HCT116 (cell line): ENCODE results near the gene LRRC34. TPM values are rescaled to one million over a fixed set of nuclear protein-coding genes. Genes with fewer than 3 reads are reported as not detected.

Source experiments
- ATAC-seq: fragments of 200-7000 bp; cut with Tn5 transposase; 2 replicates; pipeline ENCODE4 v1.9.1; 2020; ENCODE audit warnings: mild to moderate bottlenecking, moderate library complexity
- BruUV-seq: library from RNA; stranded (reverse); fragments of 400-500 nt; replicated peaks from 2 replicates; lab custom pipeline; 2021; lab: Mats Ljungman, UMichigan
- CTCF ChIA-PET: fragments of 300-600 bp; sonication (Branson Sonifier 250); formaldehyde crosslinking; loops from one replicate; lab custom pipeline; 2021; ENCODE audit warnings: antibody characterized with exemption; lab: Charles Lee
- POLR2A ChIA-PET: fragments of 300-600, 350-600 bp; sonication (Branson Sonifier 250); formaldehyde crosslinking; loops from one replicate; lab custom pipeline; 2021; ENCODE audit warnings: antibody characterized with exemption; lab: Charles Lee
- RAD21 ChIA-PET, 2 experiments: fragments of 300-600 bp; sonication (Branson Sonifier 250); formaldehyde crosslinking; loops; one replicate each; lab custom pipeline; 2023; ENCODE audit warnings: low total read pairs in 2 of 2; ENCODE audit not compliant: uncharacterized antibody in 2 of 2, unreplicated experiment in 2 of 2, low non-redundant PET in 1 of 2; lab: Charles Lee
- DNase-seq: peaks from one replicate; pipeline ENCODE4 v3.0.0-alpha.2; 2010; ENCODE audit warnings: low read depth, low spot score
- H2AFZ ChIP-seq: fragments of 200-600 bp; shearing (Covaris generic), sonication (generic); 2 replicates; pipeline ENCODE4 v1.6.1; 2017; ENCODE audit warnings: low read depth, mixed run types, mixed read lengths, antibody characterized with exemption, low read length; ENCODE audit not compliant: poor library complexity, severe bottlenecking
- H3K27ac ChIP-seq: 2 replicates; pipeline ENCODE4 v1.5.1; 2012; ENCODE audit warnings: low read depth, low read length
- H3K27me3 ChIP-seq: fragments of 200-600 bp; sonication (generic); 2 replicates; pipeline ENCODE4 v1.6.1; 2016; ENCODE audit warnings: mixed run types, low read length, mixed read lengths; ENCODE audit not compliant: insufficient read depth
- H3K36me3 ChIP-seq, 2 experiments: fragments of 200-500 bp in 1 of 2; fragments of 200-600 bp in 1 of 2; sonication (Bioruptor generic) in 1 of 2; sonication (generic) in 1 of 2; 2 replicates each; pipeline versions ENCODE4 v1.5.1 to v1.6.1; 2014 to 2016; ENCODE audit warnings: low read length in 2 of 2, inconsistent platforms in 1 of 2, mixed read lengths in 1 of 2, mixed run types in 1 of 2; ENCODE audit not compliant: insufficient read depth in 2 of 2, control insufficient read depth in 1 of 2
- H3K4me1 ChIP-seq, 2 experiments: fragments of 200-600 bp in 1 of 2; sonication (generic) in 1 of 2; 2 replicates each; pipeline versions ENCODE4 v1.5.1 to v1.6.1; 2012 to 2017; ENCODE audit warnings: low read length in 2 of 2, inconsistent platforms in 1 of 2, mild to moderate bottlenecking in 1 of 2, mixed read lengths in 1 of 2, mixed run types in 1 of 2, moderate library complexity in 1 of 2; ENCODE audit not compliant: insufficient read depth in 2 of 2, control insufficient read depth in 1 of 2
- H3K4me2 ChIP-seq: fragments of 200-600 bp; sonication (generic); 2 replicates; pipeline ENCODE4 v1.6.1; 2017; ENCODE audit warnings: mixed run types, low read length, mixed read lengths
- H3K4me3 ChIP-seq, 2 experiments: fragments of 200-600 bp in 1 of 2; sonication (generic) in 1 of 2; replicated peaks in 1 of 2; 2 replicates each; pipeline ENCODE4 v1.5.1; 2011 to 2016; ENCODE audit warnings: low read length in 2 of 2, control low read depth in 1 of 2, low read depth in 1 of 2, mild to moderate bottlenecking in 1 of 2, mixed read lengths in 1 of 2, mixed run types in 1 of 2
- H3K79me2 ChIP-seq: fragments of 200-600 bp; sonication (generic); 2 replicates; pipeline ENCODE4 v1.6.1; 2017; ENCODE audit warnings: mild to moderate bottlenecking, mixed run types, low read length, moderate library complexity, mixed read lengths; ENCODE audit not compliant: insufficient read depth
- H3K9ac ChIP-seq: fragments of 200-600 bp; sonication (generic); 2 replicates; pipeline ENCODE4 v1.6.1; 2016; ENCODE audit warnings: low read length, mixed read lengths
- H3K9me2 ChIP-seq: fragments of 200-600 bp; sonication (generic), shearing (Covaris generic); 2 replicates; pipeline ENCODE4 v1.6.1; 2017; ENCODE audit warnings: mixed run types, mild to moderate bottlenecking, moderate library complexity; ENCODE audit not compliant: insufficient read depth
- H3K9me3 ChIP-seq, 2 experiments: fragments of 200-500 bp in 1 of 2; fragments of 200-600 bp in 1 of 2; sonication (Bioruptor generic) in 1 of 2; sonication (generic) in 1 of 2; 2 replicates each; pipeline ENCODE4 v1.6.1; 2014 to 2017; ENCODE audit warnings: low read length in 2 of 2, mixed read lengths in 2 of 2, inconsistent platforms in 1 of 2, low read depth in 1 of 2, mild to moderate bottlenecking in 1 of 2, mixed run types in 1 of 2, moderate library complexity in 1 of 2; ENCODE audit not compliant: control insufficient read depth in 1 of 2, insufficient read depth in 1 of 2
- H4K20me1 ChIP-seq: fragments of 200-600 bp; sonication (generic), shearing (Covaris generic); 2 replicates; pipeline ENCODE4 v1.6.1; 2017; ENCODE audit warnings: mixed run types, mild to moderate bottlenecking, moderate library complexity; ENCODE audit not compliant: insufficient read depth
- ATF3 ChIP-seq: IDR thresholded peaks from 2 replicates; pipeline ENCODE4 v1.6.1; 2012
- CBX3 ChIP-seq: IDR thresholded peaks from 2 replicates; pipeline ENCODE4 v1.6.1; 2012; ENCODE audit warnings: low read depth
- CEBPB ChIP-seq: IDR thresholded peaks from 2 replicates; pipeline ENCODE4 v1.6.1; 2012; ENCODE audit warnings: low read depth
- EGR1 ChIP-seq: IDR thresholded peaks from 2 replicates; pipeline ENCODE4 v1.6.1; 2012; ENCODE audit warnings: low read depth
- EZH2phosphoT487 ChIP-seq: fragments of 200-600 bp; IDR thresholded peaks from 2 replicates; pipeline ENCODE4 v1.6.1; 2018; ENCODE audit warnings: antibody characterized with exemption, borderline replicate concordance
- FOSL1 ChIP-seq: IDR thresholded peaks from 2 replicates; pipeline ENCODE4 v1.6.1; 2012; ENCODE audit warnings: low read depth
- JUND ChIP-seq: IDR thresholded peaks from 2 replicates; pipeline ENCODE4 v1.6.1; 2012
- POLR2AphosphoS5 ChIP-seq: IDR thresholded peaks from 2 replicates; pipeline ENCODE4 v1.6.1; 2011; ENCODE audit warnings: mild to moderate bottlenecking, low read depth, low read length, moderate library complexity
- RAD21 ChIP-seq: IDR thresholded peaks from 2 replicates; pipeline ENCODE4 v1.6.1; 2012; ENCODE audit warnings: low read depth, mild to moderate bottlenecking
- SRF ChIP-seq: IDR thresholded peaks from 2 replicates; pipeline ENCODE4 v1.6.1; 2012; ENCODE audit warnings: low read depth
- TCF7L2 ChIP-seq: IDR thresholded peaks from 2 replicates; pipeline ENCODE4 v1.7.0; 2011; ENCODE audit warnings: borderline replicate concordance, inconsistent platforms; ENCODE audit not compliant: insufficient read depth, insufficient read length; ENCODE audit errors: extremely low read depth
- ZNF274 ChIP-seq: fragments of 200-500 bp; sonication (Bioruptor generic); IDR thresholded peaks from 2 replicates; pipeline ENCODE4 v1.6.1; 2014; ENCODE audit warnings: mild to moderate bottlenecking, low read depth, low read length, inconsistent platforms
- intact Hi-C: fragments of 100-400 bp; cut with micrococcal nuclease; formaldehyde crosslinking; loops from 2 replicates; pipeline ENCODE4 v1.10.0; 2022
- total RNA-seq: library from RNA; stranded (reverse); gene quantifications from one replicate; pipeline ENCODE4 v1.2.1, GENCODE V29; 2021; ENCODE audit not compliant: unreplicated experiment
- TF ChIP-seq, protein P1 (sequence below), 3 experiments: fragments of 200-600 bp in 1 of 3; sonication (generic) in 1 of 3; IDR thresholded peaks in 2 of 3; conservative IDR thresholded peaks in 1 of 3; 2 replicates each; pipeline ENCODE4 v1.5.1; 2012 to 2017; ENCODE audit warnings: low read depth in 2 of 3, low read length in 2 of 3, antibody characterized with exemption in 1 of 3, borderline replicate concordance in 1 of 3, control low read depth in 1 of 3, mild to moderate bottlenecking in 1 of 3, mixed read lengths in 1 of 3, mixed run types in 1 of 3, moderate library complexity in 1 of 3; ENCODE audit not compliant: insufficient read depth in 1 of 3

LRRC34 gene
- total RNA-seq, 1 experiment from 2014 or later: not detected

GRCh38 chr3:169790219-169790618 is 22.5 kb downstream of the LRRC34 start:
- ChIA-PET CTCF (no interaction called here), POLR2A (interaction anchor here (1.0 kb wide), 1 partner anchor 17 kb away, joined by 3 read pairs; the partner anchor contains the start of gene MYNN)
- H3K4me2 ChIP-seq: no peak overlapping the region

GRCh38 chr3:169787791-169788190 is 24.9 kb downstream of the LRRC34 start:
- peaks cover 33 to 54% of the 10 kb centered on the region in 2 experiments for H3K36me3 ChIP-seq

More at GRCh38 chr3:169790219-169790618, 22.5 kb downstream of the LRRC34 start:
- H3K79me2 ChIP-seq: no peaks in the 10 kb centered on the region
- no peak overlapping the region for H3K27ac ChIP-seq
- H3K4me3 ChIP-seq: no peak overlapping the region
- H3K36me3 ChIP-seq: peaks cover 19 to 34% of the 10 kb centered on the region in 2 experiments; a peak in 3 of 4 replicates
- TF ChIP-seq SRF (no peak), POLR2AphosphoS5 (no peak), ATF3 (no peak), CBX3 (no peak), ZNF274 (no peak), TCF7L2 (no peak), CEBPB (no peak), FOSL1 (no peak), EZH2phosphoT487 (no peak), EGR1 (no peak)
- TF ChIP-seq, all 23 proteins: peak for 0
- no peaks in the 10 kb centered on the region for H3K4me1 ChIP-seq
- no peaks in the 10 kb centered on the region for H3K9me3 ChIP-seq
- no peaks in the 10 kb centered on the region for H4K20me1 ChIP-seq
- BruUV-seq: no TSS peak
- H3K27me3 ChIP-seq: no peaks in the 10 kb centered on the region
- H3K9me2 ChIP-seq: no peaks in the 10 kb centered on the region
- H2AFZ ChIP-seq: no peak overlapping the region
- no peak for DNase-seq
- ATAC-seq: no peak
- intact Hi-C loops: no loop called here
- RAD21 ChIA-PET: no interaction called here
- H3K9ac ChIP-seq: no peak overlapping the region

More at GRCh38 chr3:169787791-169788190, 24.9 kb downstream of the LRRC34 start:
- BruUV-seq: no TSS peak
- H3K79me2 ChIP-seq: no peaks in the 10 kb centered on the region
- no peaks in the 10 kb centered on the region for H3K9me3 ChIP-seq
- no peak for DNase-seq
- H3K4me1 ChIP-seq: no peaks in the 10 kb centered on the region
- H3K4me2 ChIP-seq: no peak overlapping the region
- ChIA-PET CTCF (no interaction called here), RAD21 (no interaction called here), POLR2A (no interaction called here)
- TF ChIP-seq RAD21 (no peak), JUND (no peak)
- TF ChIP-seq, protein P1, sequence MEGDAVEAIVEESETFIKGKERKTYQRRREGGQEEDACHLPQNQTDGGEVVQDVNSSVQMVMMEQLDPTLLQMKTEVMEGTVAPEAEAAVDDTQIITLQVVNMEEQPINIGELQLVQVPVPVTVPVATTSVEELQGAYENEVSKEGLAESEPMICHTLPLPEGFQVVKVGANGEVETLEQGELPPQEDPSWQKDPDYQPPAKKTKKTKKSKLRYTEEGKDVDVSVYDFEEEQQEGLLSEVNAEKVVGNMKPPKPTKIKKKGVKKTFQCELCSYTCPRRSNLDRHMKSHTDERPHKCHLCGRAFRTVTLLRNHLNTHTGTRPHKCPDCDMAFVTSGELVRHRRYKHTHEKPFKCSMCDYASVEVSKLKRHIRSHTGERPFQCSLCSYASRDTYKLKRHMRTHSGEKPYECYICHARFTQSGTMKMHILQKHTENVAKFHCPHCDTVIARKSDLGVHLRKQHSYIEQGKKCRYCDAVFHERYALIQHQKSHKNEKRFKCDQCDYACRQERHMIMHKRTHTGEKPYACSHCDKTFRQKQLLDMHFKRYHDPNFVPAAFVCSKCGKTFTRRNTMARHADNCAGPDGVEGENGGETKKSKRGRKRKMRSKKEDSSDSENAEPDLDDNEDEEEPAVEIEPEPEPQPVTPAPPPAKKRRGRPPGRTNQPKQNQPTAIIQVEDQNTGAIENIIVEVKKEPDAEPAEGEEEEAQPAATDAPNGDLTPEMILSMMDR (IDR thresholded peaks at IDR 0.05 in 2 of 3, conservative IDR thresholded peaks at IDR 0.05 in 1 of 3; ENCODE audit: borderline replicate concordance in 1 of 3, insufficient read depth in 1 of 3, low read depth in 2 of 3, low read length in 2 of 3): no peak
- H3K9me2 ChIP-seq: no peaks in the 10 kb centered on the region
- H4K20me1 ChIP-seq: no peaks in the 10 kb centered on the region
- H3K27me3 ChIP-seq: no peaks in the 10 kb centered on the region
- no peak overlapping the region for H3K27ac ChIP-seq
- H3K4me3 ChIP-seq: no peak overlapping the region
- H3K9ac ChIP-seq: no peak overlapping the region
- ATAC-seq: no peak
- H2AFZ ChIP-seq: no peak overlapping the region
- intact Hi-C loops: no loop called here
